Suprapubic skin (tissue), 3 donors: Measurements from ENCODE around the gene ATP9B.

Experiments
- CTCF ChIP-seq, 2 donors: fragments of 200-600 bp in 1 of 2; fragments of 450-650 bp in 1 of 2; sonication (generic) in 1 of 2; IDR thresholded peaks; one replicate each; pipeline ENCODE4 v1.5.1; 2016 to 2019; ENCODE audit warnings: antibody characterized with exemption in 2 of 2, mild to moderate bottlenecking in 1 of 2, moderate library complexity in 1 of 2
- POLR2AphosphoS5 ChIP-seq, 3 donors: sonication (generic); formaldehyde crosslinking; IDR thresholded peaks; one replicate each; pipeline ENCODE4 v1.6.1; 2017; ENCODE audit warnings: antibody characterized with exemption in 3 of 3

GRCh38 chr18:79129120-79129519, 59.9 kb downstream of the ATP9B start:
- TF ChIP-seq POLR2AphosphoS5 (IDR thresholded peaks at IDR 0.05) (no peak), CTCF (IDR thresholded peaks at IDR 0.05) (no peak)
